Eye (tissue), 1 donor: ENCODE measurements around the gene ATP12A.

Source experiments
- DNase-seq: peaks from one replicate; pipeline ENCODE4 v3.0.0-alpha.2; 2015

ATP12A gene

GRCh38 chr13:24738366-24738847 is 58.2 kb downstream of the ATP12A start:
- no peak for DNase-seq

- DNase-seq: no peak
Measured at GRCh38 chr13:24740014-24740890, 60.0 kb downstream of the ATP12A start.

DNA sequence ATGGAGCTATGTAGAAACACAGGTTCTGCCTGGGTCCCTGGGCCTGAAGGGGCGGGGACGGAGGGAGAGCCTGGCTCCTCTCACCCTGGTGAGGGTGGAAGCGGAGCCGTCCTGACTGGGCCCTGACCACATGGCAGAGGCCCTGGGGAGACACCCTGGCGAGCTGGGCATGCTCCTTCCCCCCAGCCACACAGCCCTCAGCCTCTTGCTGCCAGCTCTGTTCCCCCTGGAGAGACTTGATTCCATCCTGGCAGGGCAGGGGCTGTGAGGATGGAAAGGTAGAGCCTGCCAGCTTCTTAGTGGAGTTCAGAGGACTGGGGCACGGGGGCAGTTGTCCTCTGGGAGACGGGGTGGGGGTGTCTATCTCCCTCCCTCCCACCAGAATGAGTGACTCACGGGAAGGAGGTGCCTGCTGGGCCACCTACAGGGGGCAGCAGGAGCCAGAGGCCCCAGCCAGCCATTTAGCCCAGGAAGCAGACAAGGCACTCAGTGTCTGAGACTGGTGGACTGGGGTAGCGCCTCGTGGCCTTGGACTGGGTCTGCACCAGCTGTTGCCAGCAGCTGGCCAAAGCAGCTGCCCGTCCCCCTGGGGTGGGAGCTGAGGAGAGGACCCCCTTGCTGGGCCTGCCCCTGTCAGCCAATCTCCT is 60.9 kb downstream of the ATP12A start:
- no peak for DNase-seq

GRCh38 chr13:24741791-24742190 is 61.6 kb downstream of the ATP12A start:
- DNase-seq: no peak

- DNase-seq: peak; percentile 46
Measured at GRCh38 chr13:24742294-24742693, 62.1 kb downstream of the ATP12A start.

- DNase-seq: no peak
Measured at GRCh38 chr13:24742977-24743376, 62.8 kb downstream of the ATP12A start.

- no peak for DNase-seq
Measured at GRCh38 chr13:24744247-24744646, 64.0 kb downstream of the ATP12A start.

DNA sequence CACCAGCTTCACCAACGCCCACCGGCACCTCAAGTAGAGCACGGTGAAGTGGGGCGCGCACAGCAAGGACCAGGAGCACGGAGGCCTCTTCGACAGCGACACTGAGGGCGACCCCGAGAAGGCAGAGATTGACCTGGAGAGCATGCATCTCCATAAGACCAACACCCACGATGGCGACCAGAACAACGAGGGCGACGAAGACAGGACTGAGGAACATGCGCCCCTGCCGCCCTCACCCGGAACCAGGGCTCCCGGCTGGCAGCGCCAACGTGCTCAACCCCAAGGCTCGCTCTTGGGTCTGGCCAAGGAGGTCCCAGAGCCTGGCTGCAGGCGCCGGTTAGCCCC is 65.3 kb downstream of the ATP12A start:
- no peak for DNase-seq

DNA sequence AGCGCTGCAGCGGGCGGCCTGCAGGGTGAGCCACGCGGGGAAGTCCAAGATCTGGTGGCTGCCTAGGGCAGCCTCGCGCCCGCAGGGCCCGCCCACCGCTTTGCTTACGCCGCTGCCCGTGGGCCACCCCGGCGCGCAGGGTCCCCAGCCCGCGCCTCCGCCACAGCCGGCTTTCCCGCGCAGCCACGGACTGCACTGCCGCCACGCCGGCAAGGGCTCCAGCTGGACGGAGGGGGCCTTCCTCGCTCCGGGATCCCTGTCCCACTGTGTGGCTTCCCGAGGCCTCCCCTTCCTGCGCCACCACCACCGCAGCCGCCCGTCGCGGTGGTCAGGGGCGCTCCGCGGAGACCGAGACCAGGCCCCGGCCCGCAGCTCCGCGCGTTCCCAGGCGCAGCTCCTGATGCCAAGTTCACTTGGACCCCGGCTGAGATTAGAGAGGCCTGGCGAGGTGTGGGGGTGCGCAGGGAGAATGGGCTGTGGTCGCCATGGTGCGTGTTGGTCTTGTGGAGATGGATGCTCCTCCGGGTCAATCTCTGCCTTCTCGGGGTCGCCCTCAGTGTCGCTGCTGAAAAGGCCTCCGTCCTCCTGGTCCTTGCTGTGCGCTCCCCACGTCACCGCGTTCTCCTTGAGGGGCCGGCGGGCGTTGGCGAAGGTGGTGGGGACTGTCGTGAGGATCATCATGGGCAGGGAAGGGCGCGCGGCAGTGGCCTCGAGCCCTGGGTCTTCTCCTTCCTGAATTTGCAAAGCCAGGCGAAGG is 65.8 kb downstream of the ATP12A start:
- DNase-seq: peak; percentile 57

DNA sequence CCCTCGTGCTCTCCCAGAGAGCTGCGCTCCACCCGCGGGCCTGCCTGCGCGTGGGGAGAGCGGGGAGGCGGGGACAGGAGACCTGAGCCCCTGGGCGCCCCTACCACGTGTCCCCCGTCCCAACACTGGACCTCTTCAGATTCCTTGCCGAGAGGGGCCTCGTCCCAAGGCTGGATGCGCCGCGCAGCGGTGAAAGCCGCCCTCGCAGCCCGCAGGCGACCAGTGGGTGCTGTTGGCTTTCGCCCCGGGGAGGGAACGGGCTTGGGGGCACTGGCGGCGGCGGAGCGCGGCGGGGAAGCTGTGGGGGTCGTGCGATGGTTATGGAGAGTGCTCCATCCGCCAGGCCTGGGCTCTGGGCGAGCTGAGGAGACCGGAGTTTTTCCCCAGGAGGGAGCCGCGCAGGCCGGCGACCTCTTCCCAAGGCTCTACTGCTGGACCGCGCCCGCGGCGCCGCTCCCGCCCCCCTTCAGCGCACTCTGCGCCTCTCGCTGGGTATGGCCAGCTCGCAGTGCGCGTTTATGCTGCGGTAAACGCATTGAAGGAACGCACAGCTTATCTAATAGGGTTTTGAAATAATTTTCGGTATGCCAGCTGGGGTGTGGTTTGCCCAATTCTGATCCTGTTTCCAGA is 66.5 kb downstream of the ATP12A start:
- peak; percentile 76 for DNase-seq

- DNase-seq: peak; percentile 67
Measured at GRCh38 chr13:24747248-24748060, 67.2 kb downstream of the ATP12A start.

GRCh38 chr13:24748061-24748400 is 67.8 kb downstream of the ATP12A start:
- DNase-seq: peak; percentile 61

GRCh38 chr13:24759197-24759596 is 79.0 kb downstream of the ATP12A start:
- no peak for DNase-seq
